GM12878 (cell line): ENCODE data around the gene ACYP1.

Experiments used
- CEBPZ ChIP-seq: fragments of 150-350 bp; IDR thresholded peaks from 2 replicates; pipeline ENCODE4 v1.6.1; 2016; ENCODE audit warnings: low read depth, low read length
- EED ChIP-seq: sonication (generic); IDR thresholded peaks from 2 replicates; pipeline ENCODE4 v1.6.1; 2016; ENCODE audit warnings: antibody characterized with exemption, low read depth
- EP300 ChIP-seq, 2 experiments: fragments of 150-350 bp in 1 of 2; IDR thresholded peaks; 2 replicates each; pipeline ENCODE4 v1.6.1; 2011 to 2012; ENCODE audit warnings: low read depth in 2 of 2, low read length in 2 of 2, borderline replicate concordance in 1 of 2, improper control_type of control experiment in 1 of 2, inconsistent platforms in 1 of 2; ENCODE audit not compliant: control insufficient read depth in 1 of 2
- MAX ChIP-seq: IDR thresholded peaks from 2 replicates; pipeline ENCODE4 v1.6.1; 2012; ENCODE audit warnings: low read depth, low read length, improper control_type of control experiment
- NBN ChIP-seq: fragments of 450-650 bp; IDR thresholded peaks from 2 replicates; pipeline ENCODE4 v1.6.1; 2016
- SMC3 ChIP-seq: IDR thresholded peaks from 2 replicates; pipeline ENCODE4 v1.6.1; 2011; ENCODE audit warnings: low read length, improper control_type of control experiment, borderline replicate concordance
- SRF ChIP-seq, 2 experiments: IDR thresholded peaks; 2 replicates each; pipeline ENCODE4 v1.6.1; 2011; ENCODE audit warnings: low read depth in 2 of 2, low read length in 2 of 2, mild to moderate bottlenecking in 1 of 2, moderate library complexity in 1 of 2
- ZNF274 ChIP-seq: IDR thresholded peaks from one replicate; pipeline ENCODE4 v1.8.0; 2011; ENCODE audit not compliant: insufficient read length, insufficient read depth

GRCh38 chr14:75098212-75098611, 34.4 kb upstream of the ACYP1 start:
- TF ChIP-seq SRF (IDR thresholded peaks at IDR 0.05; ENCODE audit: low read depth in 2 of 2, low read length in 2 of 2) (no peak), CEBPZ (no peak), EP300 (IDR thresholded peaks at IDR 0.05; ENCODE audit: borderline replicate concordance in 1 of 2, control insufficient read depth in 1 of 2, low read depth in 2 of 2, low read length in 2 of 2) (no peak), SMC3 (no peak), NBN (no peak), MAX (no peak), ZNF274 (no peak), EED (no peak)
